DMS 273 (cell line): ENCODE results near the gene MRPL20.
A peak's percentile ranks its signal among the peaks of the same experiment; 100 is the strongest.
"Not testable (repeated sequence)": the region's sequence is repeated elsewhere in the genome, so short reads cannot be mapped to it uniquely, and the experiment has no call there.

Experiments used
- DNase-seq: peaks from one replicate; lab custom pipeline; 2025; ENCODE audit not compliant: unreplicated experiment; lab: John Stamatoyannopoulos, UW

Gene MRPL20

DNA sequence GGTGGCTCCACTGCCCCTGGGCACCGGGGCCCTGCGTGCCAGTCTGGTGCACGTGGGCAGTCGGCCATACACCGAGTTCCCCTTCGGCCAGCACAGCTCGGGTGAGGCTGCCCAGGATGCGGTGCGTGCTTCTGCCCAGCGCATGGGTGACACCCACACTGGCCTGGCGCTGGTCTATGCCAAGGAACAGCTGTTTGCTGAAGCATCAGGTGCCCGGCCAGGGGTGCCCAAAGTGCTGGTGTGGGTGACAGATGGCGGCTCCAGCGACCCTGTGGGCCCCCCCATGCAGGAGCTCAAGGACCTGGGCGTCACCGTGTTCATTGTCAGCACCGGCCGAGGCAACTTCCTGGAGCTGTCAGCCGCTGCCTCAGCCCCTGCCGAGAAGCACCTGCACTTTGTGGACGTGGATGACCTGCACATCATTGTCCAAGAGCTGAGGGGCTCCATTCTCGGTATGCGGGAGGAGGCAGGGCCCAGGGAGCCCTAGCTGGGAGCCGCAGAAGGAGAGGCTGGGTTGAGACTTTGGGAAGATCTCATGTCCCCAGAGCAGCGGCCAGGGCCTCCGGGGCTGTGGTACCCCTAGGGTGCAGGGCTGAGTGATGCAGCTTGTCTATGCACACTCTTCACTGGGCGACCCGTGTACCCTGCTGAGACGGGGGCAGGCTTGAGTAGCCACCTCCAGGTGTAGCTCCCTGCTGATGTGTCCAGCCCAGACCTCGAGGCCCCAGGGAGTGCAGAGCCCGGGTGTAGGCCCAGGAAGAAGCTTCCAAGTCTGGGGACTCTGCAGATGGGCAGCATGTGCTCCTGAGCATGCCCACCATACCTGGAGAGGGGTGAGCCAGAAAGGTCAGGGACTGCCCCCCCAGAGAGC lies 30.2 kb upstream of the MRPL20 start:
- no peak for DNase-seq

DNA sequence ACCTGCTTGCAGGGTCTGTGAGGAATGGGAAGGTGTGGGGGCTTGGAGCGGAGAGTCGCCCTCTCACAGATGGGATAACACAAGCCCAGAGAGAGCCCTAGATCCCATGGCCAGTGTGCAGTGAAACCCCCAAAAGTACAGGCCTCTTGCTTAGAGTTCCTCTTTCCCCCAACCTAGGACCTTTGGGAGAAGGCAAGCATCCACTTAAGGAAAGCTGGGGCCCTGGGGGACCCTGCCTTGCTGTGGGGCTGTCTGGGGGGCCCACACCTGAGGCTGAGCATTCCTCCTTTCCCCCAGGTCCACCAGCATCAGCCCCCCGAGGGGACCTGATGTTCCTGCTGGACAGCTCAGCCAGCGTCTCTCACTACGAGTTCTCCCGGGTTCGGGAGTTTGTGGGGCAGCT lies 29.5 kb upstream of the MRPL20 start:
- no peak for DNase-seq

DNA sequence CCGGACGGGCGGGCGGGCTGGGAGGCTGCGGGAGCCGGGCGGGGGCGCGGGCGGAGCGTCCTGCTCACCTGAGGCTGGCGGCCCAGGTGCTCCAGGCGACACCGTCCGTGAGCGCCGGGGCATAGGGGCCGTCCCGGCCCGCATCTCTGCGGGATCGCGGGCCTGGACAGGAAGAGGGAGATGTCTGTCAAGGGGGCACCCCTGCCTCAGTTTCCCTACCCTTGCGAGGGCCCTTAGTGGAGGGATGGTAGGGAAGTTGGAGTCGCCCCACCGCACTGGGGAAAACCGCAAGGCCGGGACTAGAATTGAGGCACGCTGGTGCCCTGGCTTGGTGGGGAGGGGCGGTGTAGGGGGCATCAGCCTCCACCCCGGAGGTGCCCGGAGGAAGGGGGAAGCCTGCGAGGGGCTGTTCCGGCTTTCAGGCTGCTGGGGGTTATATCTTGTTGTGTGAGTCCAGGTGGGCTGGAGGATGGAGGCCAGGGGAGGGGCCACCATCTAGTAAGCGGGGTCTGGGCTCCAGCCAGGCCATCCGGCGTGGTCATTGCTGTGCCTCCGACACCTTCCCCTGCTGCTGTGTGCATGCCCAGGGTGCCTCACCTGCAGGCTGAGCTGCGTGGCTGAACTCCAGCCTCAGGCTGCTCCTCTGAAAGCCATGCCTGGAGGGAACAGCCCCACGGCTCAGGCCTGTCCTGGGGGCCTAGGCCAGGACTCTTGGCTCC lies 29.0 kb upstream of the MRPL20 start:
- no peak for DNase-seq

DNA sequence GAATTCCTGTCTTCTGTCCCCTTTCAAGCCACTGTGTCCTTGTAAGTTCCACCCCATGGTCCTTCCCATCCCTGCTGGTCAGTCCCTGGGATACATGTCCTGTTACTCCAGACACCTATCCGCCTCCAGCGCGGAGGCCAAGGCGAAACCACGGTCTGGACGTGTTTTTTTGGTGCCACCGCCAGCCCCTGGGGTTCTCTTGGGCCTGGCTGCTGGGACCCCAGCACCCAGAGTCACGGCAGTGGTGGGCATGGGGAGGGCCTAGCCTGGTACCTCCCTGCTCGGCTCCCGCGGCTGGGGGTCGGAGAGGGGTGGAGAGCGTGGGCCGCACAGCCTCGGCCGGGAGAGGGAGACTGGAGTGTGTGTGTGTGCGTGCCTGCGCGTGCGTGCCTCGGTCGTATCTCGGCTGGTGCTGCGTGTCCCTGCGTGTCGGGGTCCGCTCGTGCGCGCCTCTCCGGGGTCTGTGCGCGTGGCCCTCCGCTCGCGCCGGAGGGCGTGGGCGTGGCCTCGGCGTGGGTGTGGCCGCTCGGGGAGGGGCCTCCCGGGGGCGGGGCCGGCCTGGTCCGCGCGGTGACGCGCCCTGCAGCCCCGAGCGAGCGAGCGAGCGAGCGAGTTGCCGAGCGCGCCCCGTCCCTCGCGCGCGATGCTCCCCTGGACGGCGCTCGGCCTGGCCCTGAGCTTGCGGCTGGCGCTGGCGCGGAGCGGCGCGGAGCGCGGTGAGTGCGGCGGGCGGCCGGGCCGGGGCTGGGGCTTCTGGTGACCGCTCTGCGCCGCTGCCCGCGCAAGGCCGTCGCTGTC lies 28.2 kb upstream of the MRPL20 start, which contains the start of gene VWA1:
Gene VWA1 (plus strand): TSS at position 585 of the 798 bp plus-strand sequence. CDS start 59 bp downstream, at position 644.
- DNase-seq: peak; percentile 91

DNA sequence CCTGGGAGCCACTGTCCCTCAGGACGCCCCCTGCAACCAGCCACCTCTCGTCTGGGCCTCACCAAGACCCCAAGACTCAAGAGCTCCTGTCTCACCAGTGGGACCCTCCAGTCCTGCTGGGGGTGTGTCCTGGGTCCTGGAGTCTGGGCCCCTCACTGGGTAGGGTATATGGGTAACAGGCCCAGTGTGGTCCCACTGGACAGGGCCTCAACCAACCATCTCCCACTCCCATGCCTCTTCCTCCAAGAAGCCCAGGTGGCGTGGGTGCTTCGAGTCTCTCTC lies 27.7 kb upstream of the MRPL20 start:
- peak; percentile 73 for DNase-seq

DNA sequence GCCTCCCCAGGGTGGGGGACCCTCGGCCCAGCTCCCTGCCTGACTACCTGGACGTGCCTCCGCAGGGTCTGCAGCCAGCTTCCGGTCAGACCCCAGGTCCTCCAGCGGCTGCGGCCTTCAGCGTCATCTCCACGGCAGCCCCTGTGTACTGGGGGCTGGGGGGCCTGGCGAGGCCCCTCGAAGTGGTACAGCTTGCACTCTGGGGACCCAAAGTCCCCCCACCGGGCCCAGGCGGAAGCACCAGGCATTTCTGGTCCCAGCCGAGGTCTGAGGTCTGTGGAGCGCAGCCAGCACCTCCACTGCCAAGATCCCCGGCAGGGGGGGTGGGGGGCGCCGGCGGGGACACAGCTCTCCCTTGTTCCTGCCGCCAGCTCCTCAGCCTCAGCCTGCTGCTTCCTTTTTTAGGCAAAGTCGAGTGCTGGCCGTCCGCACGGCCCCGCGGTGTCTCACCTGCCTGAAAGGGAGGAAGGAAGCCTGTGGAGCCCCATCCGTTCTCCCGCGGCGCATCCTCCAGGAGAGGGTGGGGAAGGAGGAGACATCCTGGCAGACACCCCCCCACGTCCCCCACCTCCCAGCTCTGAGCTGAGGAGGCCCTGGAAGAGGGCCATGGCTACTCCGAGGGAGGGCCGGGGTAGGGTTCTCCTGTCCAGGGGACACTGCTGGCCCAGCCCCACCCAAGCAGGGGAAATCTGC lies 27.2 kb upstream of the MRPL20 start:
- DNase-seq: peak; percentile 88

DNA sequence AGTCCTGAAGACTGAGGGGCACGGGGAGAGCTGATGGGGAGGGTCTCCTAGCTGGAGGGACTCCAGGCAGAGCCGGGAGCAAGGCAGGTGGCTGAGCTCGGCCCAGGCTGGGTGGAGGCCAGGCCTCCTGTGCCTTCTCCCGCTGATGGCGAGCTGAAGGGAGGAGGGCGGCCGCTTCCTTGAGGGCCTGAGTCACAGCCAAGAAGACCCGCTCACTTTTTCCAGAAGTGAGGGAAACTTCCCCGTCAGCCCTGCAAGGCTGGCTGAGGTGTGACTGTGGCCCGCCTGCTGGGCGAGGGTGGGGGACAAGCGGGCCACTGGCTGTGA lies 26.7 kb upstream of the MRPL20 start:
- peak; percentile 88 for DNase-seq

DNA sequence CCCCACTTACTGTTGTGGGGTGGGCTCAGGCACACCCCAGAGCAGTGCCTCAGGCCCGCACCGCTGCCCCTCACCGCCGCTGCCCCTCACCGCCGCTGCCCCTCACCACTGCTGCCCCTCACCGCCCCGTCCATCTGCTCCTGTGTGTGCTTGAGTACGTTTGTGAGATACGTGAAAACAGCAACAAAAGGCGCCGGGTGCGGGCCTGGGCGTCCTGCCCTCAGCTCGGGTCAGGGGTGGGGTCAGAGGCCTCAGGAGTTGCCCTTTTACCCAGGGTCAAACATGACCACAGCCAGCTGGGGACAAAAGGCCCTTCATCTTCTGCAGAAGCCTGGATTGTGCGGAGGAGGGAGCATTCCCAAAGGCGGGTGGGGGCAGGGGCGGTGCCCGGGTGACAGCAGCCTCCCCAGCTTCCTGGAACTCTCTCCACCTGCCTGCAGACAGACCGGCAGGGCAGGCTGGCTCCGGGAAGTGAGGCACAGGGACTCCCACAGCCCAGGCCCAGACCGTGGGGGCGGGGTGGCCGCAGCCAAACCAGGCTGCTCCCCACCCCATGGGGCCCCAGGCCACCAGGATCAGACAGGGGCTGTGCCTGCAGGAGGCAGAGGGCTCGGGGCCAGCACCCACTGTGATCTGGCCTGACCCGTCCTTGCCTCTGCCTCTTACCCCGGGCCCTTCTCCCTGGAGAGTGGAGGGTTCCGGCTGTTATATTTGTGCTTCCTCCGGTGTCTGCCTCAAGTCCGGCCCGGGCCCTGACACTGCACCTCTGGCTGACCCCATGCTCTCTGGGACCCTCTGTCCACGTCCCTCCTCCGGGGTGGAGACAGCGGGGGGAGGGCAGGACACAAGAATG lies 26.1 kb upstream of the MRPL20 start:
- DNase-seq: peak; percentile 95

DNA sequence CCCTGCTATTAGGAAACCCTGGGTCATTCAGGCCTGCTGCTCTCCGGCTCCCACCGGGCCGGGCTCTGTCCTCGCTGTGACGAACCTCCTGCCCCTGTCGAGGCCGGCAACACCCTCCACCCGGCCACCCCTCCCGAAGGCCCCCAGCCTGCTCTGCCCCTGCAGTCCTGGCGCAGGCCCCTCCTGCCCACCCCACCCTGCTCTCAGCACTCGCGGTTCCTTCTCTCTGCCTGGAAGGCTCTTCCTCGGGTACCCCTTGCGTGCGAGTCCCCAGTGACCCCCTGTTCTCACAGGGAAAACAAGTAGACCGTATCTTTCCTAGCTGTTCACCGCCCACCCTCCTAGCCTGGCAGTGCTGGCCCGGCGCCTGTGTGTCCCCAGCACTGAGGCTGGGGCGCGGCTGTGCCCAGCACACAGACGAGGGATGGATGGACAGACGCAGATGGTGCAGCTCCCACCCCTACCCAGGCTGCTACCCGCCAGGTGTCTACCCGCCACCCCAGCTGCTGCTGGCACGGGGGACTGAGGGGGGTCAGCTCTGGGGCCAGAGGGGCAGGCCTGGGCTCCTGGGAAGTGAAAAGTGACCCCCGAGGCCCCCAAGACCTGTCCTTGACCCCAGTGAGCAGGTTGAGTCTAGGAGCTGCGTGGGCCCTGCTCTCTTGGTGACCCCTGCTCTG lies 25.3 kb upstream of the MRPL20 start:
- peak; percentile 94 for DNase-seq

DNA sequence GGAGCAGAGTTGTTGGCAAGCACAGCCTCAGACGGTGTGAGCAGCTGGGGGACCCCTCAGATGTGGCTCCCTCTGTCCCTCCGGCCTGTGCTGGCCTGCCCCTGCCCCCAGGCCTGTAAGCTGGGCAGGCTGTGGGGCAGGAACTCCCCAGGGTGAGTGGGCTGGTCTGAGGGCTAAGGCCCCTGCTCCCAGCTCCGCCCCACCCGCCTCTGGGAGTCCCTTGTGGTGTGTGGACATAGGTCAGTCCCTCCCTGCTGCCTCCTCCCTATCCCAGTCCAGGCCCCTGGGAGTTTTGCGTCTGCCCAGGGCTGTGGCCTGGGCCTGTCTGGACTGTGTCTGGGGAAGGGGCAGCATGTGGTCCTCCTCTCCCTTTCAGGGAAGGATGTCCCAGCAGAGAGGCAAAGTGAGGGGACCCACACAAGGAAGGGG lies 24.8 kb upstream of the MRPL20 start:
- DNase-seq: peak; percentile 84

DNA sequence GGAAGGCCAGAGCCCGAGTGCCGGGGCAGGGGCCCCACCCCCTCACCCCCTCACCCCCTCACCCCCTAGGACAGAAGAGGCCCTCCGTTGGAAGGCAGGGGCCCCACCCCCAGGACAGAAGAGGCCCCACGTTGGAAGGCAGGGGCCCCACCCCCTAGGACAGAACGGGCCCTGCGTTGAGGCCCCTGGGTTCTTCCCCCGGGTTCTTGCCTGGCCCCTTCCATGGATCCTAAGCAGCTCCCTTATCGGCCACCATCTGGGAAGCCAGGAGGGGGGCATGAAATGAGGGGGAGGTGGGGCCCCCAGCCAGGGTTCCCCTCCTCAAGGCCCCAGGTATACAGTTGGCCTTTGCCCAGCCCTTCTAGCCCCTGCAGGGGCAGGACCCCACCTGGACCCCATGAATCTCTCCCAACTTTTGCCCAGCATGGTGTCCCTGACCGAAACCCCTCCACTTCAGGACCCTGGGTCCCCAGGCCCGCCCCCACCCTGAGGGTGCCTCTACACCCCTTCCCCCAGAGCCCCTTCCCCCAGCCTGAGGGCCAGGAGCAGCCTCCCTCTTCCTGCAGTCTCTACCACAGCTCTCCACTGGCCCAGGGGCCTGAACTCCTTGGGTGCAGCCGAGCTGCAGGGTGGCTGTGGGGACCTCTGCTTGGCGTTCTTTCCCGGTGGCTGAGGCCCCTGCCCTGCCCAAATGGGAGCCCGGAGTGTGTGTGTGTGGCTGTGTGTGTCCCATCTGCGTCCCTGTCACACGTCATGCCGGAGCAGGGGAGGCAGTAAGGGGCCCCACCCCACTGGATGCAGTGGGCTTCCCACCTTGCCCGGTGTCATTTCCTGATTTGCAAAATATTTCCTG lies 24.1 kb upstream of the MRPL20 start:
- peak; percentile 91 for DNase-seq

DNA sequence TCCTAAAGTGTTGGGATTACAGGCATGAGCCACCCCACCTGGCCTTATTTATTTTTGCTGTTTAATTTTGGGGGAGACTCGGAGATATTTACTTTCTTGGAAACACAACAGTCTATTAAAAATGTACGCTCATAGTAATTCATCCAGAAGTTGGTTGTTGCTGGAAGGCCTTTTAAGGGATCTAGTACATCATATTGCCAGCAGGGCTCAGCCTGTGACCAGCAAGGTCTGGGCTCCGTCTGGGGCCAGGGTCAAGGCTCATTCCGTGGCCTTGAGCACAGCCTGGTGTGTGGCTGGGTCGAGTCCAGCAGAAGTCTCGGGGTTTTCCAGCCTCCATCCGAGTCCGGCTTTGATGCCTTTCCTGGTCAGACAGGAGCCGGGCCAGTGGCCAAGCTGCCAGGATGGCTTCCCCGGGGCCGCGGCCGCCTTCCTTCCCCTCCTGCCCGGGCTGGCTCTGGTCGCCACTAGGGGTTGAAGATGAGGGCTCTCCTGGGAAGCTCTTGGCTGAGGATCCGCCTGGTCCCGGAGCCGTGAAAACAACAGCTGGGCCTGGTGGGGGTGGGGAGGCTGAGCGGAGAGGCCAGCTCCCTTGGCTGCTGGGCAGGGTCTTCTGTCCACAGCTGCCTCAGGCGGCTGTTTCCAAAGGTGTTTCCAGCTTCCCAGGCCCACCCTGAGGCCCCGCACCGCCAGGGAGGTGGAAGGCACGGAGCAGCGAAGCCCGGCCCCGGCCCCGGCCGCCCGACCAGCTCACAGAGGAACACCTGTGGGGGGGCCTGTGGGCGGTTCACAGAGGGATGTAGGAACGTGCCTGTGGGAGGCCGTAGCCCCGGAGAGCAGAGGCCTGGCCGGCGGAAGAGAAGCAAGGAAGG lies 23.3 kb upstream of the MRPL20 start:
- peak; percentile 95 for DNase-seq

DNA sequence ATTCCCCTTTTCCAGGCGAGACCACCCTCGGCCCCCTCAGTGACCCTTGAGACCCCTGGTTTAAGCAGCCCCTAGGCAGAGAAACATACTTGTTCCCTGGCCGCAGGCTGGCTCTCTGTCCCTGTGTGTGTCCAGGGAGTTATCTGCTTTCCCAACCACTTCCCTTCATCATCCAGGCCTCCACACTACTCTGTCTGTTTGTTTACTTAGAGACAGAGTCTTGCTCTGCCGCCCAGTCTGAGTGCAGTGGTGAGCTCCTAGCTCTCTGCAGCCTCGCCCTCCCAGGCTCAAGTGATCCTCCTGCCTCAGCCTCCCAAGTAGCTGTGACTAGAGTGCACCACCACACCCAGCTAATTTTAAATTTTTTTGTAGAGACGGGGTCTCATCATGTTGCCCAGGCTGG lies 22.6 kb upstream of the MRPL20 start:
- DNase-seq: no peak

DNA sequence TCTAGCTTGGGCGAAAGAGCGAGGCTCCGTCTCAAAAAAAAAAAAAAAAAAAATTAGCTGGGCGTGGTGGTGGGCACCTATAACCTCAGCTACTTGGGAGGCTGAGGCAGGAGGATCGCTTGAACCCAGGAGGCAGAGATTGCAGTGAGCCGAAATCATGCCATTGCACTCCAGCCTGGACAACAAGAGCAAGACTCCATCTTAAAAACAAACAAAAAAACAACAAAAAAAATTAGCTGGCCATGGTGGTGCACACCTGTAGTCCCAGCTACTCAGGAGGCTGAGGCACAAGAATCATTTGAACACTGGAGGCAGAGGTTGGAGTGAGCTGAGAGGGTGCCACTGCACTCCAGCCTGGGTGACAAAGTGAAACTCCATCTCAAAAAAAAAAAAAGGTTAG lies 21.9 kb upstream of the MRPL20 start:
- DNase-seq: not testable (repeated sequence)

DNA sequence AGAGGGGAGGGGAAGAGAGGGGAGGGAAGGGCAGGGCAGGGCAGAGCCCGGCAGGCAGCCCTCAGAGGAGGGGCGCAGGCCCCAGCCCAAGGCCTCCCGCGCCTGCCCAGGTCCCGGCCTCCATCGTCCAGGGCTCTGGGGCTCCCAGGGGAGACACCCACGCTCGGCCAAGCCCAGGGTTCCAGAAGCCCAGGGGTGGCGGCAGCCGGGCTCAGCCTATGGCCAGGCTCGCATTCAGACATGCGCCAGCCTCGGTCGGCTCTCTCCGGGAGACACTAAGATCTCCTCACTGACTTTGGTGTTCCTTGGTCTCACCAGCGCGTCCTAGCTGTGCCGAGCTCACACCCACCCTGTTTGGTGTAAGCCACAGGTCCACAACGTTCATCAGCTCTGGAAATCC lies 21.1 kb upstream of the MRPL20 start:
- DNase-seq: no peak

DNA sequence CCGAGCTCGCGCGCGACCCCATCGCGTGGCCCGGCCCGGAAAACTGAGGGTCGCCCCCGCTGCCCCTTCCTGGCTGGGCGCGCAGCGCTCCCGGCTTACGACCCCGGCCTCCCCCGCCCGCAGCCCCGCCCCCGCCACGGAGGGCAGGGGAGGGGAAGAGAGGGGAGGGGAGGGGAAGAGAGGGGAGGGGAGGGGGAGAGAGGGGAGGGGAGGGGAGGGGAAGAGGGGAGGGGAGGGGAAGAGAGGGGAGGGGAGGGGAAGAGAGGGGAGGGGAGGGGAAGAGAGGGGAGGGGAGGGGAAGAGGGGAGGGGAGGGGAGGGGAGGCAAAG lies 20.7 kb upstream of the MRPL20 start:
- DNase-seq: no peak

DNA sequence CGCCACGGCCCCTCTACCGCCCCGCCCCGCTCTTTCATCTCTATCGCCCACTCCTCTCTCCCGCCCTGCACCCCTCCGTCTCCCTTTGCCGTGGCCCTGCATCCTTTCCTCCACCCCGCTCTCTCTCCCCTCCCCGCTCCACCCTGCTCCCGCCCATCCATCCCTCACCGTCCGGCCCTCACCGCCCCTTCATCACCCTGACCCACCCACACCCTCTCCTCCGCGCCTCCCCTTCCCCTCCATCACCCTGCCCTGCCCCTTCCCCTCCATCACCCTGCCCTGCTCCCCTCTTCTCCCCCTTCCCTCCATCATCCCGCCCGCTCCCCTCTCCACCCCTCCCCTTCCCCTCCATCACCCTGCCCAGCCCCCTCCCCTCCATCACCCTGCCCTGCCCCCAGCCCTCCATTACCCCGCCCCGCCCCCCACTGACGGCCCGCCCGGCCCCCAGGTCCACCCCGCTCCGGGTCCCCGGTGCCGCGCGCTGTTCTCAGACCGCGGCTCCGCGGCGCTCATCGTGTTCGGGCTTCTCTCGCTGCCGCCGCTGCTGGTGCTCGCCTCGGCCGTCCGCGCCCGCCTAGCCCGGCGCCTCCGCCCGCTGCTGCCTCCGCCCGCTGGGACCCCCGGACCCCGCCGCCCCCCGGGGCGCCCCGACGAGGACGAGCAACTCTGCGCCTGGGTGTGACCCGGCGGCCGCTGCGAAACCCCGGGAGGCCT lies 20.2 kb upstream of the MRPL20 start:
- peak; percentile 70 for DNase-seq
